Activated CD4-positive, alpha-beta T cell treated with anti-CD3 and anti-CD28 coated beads, Interleukin-2, Interleukin-6, amounts not matched to agents 100 ng/mL and 50 ng/mL, durations not matched to agents 16 hours and 8 hours (primary cell): ENCODE results near the gene MAP7.
"Not testable (repeated sequence)": the region's sequence is repeated elsewhere in the genome, so short reads cannot be mapped to it uniquely, and the experiment has no call there.

Experiments used
- DNase-seq: peaks from one replicate; pipeline ENCODE4 v3.0.0-alpha.2; 2020

The MAP7 gene

DNA sequence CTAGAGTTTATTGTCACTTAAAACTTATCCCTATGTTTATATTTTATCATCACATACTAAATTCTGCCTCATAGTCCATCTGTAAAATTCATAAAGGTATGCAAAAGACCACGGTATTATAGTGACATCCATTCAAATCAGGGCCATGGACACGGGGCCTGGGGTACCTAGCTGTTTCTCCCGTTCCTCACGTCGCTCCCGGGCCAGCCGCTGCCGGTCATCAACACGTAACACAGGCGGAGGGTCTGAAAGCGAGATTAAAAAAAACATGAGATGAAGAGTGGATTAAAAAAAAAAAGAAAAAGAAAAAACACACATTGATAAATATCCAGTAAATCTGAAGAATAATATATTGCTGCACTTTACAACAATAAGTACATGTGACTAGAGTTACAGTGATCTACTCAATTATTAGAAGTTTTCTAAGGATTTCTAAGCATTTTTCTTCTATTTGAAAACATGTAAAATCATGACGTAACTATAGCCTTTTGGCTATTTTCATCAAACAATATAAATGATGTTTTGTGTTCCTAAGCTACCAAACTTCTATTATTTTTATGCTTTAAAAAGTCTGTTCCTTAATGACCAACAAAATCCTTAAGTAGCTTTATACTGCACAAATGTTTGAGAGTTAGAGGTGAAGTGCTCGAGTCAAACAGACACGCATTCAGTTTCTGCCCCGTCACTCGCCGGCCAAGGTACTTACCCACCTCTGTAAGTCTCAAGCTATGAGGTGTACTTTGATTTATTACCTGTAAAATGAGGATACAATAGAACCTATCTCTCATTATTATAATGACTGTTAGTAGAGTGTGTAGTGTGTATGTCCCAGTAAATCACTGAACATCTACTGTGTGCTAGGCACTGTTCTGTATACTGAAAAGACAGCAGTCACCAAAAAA, 138.5 kb downstream of the MAP7 start:
- no peak for DNase-seq

- no peak for DNase-seq
Measured at GRCh38 chr6:136411025-136411325, 139.2 kb downstream of the MAP7 start.

DNA sequence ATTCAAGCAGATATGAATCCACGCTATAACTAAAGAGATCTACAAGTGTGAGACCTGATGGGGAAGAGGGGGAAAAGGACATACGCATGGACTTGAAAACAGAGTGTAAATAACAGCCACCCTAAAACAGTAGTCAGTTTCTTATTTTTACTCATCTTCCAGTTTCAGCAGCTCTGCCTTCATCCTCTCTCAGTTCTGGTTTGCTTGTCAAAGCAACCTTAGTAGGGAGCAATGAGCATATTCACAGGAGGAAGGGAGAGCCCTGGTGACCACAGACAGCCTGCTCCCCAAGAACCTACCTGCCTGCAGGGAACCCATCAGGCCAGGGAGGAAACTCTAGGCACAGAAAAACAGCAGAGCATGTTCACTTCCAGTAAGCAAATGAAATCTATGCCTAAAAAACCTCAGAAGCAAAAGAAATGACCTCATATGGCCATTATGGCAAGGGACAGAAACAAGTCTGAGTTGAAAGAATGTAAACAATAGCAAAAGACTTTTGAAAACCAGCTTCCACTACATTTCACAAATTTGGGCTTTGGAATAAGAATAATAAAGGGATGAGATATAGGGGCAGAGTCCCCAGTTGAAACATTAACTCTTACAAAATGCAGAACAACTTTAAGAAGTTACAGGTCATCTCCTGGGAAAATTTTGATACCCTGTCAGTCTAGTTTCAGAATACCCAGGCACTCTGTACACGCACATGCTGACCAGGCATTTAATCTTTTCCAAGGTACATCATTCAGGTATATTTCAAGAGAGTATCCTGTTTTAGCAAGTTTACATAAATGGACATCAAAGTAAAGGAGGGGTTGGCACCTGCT, 139.8 kb downstream of the MAP7 start:
- peak; percentile 56 for DNase-seq

- DNase-seq, result no peak
Measured at GRCh38 chr6:136409597-136409996, 140.6 kb downstream of the MAP7 start.

GRCh38 chr6:136408204-136408603, 142.0 kb downstream of the MAP7 start:
- no peak for DNase-seq

GRCh38 chr6:136405420-136406029, 144.7 kb downstream of the MAP7 start:
- DNase-seq, result no peak

DNA sequence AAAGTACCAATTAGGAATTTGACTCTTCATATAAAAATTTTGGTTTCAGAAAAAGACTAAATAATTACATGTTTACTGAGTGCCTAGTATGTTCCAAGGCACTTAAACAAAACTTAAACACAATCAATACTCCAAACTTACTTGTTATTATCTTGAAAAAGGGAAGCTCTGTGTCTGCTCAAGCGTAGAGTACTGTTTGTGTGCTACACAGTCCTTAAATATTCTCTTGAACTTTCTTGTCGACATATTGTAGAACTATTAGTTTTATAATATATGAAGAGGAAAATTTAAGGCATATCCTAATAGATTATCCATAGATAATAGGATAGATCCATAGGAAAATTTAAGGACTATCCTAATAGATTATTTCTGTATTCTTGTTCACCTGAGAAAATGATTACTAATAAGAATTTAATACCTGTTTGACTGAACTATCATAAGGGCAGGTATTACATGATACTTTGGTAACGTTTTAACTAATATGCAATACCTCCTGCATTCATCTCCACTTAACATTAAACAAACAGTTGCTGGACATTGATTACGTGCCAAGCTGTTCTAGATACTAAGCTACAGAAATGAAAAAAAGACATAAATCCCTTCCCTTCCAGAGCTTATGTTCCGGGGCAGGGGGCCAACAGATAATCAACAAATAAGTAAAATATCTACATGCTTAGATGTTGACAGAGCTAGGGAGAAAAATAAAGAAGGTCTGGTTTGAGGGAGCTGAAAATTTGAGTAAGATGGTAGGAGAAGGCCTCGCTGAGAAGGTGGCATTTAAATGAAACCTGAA, 145.4 kb downstream of the MAP7 start:
- no peak for DNase-seq

- DNase-seq, result no peak
Measured at GRCh38 chr6:136404007-136404406, 146.2 kb downstream of the MAP7 start.

- DNase-seq, result no peak
Measured at GRCh38 chr6:136403110-136403980, 146.9 kb downstream of the MAP7 start.

- no peak for DNase-seq
Measured at GRCh38 chr6:136401749-136402148, 148.5 kb downstream of the MAP7 start.

GRCh38 chr6:136401236-136401635, 149.0 kb downstream of the MAP7 start:
- DNase-seq, result not testable (repeated sequence)

DNA sequence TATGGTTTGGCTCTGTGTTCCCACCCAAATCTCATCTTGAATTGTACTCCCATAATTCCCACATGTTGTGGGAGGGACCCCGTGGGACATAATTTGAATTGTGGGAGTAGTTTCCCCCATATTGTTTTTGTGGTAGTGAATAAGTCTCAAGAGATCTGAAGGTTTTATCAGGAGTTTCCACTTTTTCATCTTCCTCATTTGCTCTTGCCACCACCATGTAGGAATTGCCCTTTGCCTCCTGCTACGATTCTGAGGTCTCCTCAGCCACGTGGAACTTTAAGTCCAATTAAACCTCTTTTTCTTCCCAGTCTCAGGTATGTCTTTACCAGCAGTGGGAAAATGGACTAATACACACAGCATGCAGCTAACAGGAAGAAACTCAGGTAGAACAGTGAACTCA, 151.8 kb downstream of the MAP7 start:
- DNase-seq, result no peak

DNA sequence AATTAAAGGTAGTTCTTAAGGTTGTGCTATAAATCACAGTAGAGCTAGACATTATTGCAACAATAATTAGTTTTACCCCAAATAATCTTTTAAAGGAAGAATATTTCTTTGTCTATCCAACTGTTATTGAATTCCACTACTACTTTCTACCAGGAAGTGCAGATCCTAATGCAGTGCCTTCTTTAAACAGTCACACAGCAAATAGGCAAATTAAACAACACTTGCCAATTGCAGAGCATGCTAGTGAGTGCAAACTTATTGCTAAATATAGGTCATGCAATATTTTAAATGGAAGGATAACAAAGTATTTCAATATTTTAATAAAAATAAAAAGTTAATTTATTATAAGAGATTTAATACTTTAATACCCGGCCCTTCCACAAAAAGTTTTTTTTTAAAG, 153.3 kb downstream of the MAP7 start:
- no peak for DNase-seq

DNA sequence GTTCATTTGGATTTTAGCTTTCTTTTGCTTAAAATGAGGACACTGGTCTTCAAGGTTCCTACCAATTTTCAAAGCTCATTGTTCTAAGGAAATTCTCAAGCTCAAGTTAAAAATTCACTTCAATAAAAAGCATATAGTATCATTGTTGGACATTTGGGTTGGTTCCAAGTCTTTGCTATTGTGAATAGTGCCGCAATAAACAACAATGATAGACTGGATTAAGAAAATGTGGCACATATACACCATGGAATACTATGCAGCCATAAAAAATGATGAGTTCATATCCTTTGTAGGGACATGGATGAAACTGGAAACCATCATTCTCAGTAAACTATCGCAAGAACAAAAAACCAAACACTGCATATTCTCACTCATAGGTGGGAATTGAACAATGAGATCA, 159.3 kb downstream of the MAP7 start:
- not testable (repeated sequence) for DNase-seq

DNA sequence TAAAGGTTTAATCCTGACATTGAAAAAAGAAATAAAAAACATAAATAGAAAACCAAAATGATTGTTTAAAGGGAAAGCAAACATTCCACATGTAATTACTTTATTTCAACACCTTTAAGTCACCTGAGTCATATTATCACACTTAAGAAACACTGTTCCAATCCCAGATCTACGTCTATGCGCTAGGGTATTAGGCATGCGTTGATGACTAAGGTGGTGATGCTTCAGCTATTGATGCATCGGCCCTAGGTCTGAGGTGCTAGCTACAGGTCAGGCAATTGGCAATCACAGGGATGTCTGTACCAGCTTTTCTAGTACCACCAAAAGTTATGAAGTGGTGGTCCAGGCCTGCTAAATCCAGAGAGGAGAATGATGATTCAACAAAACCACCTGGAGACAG, 162.9 kb downstream of the MAP7 start:
- DNase-seq, result no peak

DNA sequence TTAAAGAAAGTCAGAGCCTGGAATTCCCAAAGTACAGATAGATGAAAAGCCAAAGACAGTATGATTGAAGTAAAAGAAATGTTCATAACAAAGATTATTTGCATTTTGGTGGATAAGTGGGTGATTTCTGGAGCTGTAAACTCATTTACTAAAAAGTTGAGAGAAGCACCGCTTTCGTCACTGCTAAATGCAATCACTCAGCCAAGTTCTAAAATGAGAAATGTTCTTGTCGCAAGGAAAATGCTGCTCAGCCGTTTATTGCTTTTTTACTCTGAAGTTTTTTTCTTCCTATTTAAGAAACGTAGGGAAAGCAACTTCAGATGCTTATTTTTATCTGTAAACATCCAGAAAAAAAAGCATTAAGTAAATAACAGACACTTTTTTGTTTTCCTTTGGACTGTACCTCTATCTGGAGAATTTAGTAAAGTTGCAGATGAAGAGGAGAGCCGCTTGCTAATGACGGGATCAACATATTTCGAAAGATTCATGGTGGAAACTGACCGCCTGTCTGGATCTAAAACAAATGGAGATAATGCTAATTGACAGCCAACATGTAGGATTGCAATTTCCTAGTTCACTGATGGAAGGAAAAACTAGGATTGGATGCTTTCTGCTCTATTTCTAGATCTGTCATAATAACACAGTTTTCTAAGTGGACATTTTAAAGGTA, 166.8 kb downstream of the MAP7 start:
- DNase-seq, result no peak

DNA sequence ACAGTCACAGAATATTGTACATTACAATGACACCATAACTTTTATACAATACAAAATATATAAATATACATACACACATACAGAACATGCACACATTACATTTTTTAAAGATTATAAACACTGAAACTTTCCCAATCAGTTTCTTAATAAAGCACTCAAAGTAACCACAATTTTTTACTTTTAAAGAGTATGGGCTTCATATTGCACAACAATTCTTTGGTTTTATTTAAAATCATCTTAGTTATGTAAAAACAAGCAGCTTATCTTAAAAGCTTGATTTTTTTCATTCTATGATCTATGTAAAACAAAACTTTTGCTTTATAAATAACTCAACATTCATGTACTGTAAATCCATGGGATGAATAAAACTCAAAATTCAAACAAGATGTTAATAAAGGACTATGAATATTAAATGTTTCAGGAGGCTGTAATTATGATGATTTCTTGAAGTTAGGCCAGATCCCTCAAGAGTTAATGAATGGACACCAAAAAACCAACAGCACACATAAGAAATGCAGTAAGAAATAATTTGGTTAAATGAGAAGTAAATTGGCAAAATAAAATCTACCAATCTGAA, 167.5 kb downstream of the MAP7 start:
- DNase-seq, result no peak

- no peak for DNase-seq
Measured at GRCh38 chr6:136378888-136379287, 171.3 kb downstream of the MAP7 start.

GRCh38 chr6:136375836-136376235, 174.4 kb downstream of the MAP7 start:
- DNase-seq, result not testable (repeated sequence)

DNA sequence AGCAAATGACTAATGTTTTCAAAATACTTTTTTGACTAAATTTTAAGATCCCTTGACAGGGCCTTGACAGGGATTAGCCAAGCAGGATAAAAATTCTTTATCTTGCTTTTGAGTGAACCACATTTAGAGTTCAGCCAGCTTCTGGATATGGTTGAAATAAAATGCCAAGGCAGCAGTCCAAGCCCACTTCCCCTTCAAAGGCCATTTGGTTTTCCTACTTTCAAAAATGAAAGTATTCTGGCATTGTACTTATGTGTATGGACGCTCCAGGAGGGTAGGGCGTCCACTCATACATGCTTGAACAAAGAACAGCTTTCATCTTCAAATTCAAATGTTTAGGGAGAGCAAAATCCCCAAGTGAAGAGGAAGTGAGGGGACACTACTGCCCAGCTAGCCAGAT, 178.3 kb downstream of the MAP7 start:
- DNase-seq, result no peak
